ENCODE data around the gene CDKAL1. TPM values are rescaled to one million over a fixed set of nuclear protein-coding genes. Genes with fewer than 3 reads are reported as not detected.

The CDKAL1 gene
- total and polyA plus RNA-seq, 9 of the 15 experiments (the other 6 are each of a cell fraction or from before 2014, with no cell fraction given) = 11.2 to 36.3 (median 20.1) TPM

DNA sequence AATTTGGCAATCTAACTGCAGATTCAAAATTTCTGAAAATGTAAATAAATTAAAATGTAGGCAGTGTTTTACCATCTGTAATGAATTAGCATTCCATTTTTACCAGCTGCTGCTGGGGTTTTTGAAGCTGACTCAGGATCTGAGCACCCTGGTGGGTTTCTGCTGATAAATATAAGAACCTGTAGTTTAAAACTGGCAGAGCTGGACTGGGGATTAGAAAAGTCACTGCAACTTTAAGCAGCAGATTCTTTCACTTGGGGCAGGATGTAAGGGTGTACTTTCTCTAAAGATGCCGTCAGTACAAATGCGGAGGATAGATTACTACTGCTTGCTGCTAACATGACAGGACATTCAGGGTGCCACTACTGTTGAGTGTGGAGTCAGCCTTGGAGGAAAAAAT lies 341.8 kb downstream of the CDKAL1 start:
- ChIA-PET CTCF (ENCODE audit: low intra/inter-chr PET ratio) (no interaction called here), POLR2A (interaction anchor here (1.1 kb wide), 1 partner anchor 11 kb away, joined by 3 read pairs; no protein-coding TSS in a partner anchor)
- H3K27me3 ChIP-seq (ENCODE audit: control insufficient read depth in 2 of 2, insufficient read depth in 2 of 2, low read length in 2 of 2) = no peaks in the 10 kb centered on the region
- no peaks in the 10 kb centered on the region; a peak in 1 of 5 replicates for H3K4me1 ChIP-seq (replicated peaks in 1 of 2; ENCODE audit: control insufficient read depth in 2 of 2, insufficient read depth in 2 of 2, low read length in 2 of 2)
- no peak overlapping the region for H3K4me3 ChIP-seq
- BruUV-seq (replicated peaks) = no TSS peak
- H4K20me1 ChIP-seq (replicated peaks; ENCODE audit: control insufficient read depth, insufficient read depth, low read length) = no peaks in the 10 kb centered on the region
- ATAC-seq (no peak), DNase-seq (ENCODE audit: extremely low read depth in 1 of 4, low spot score in 3 of 4) (no peak), FAIRE-seq (no peak)
- in situ Hi-C loops (cut with MboI) = no loop called here
- H3K9me1 ChIP-seq (ENCODE audit: control insufficient read depth, insufficient read depth, low read length) = no peaks in the 10 kb centered on the region
- H3K9ac ChIP-seq (ENCODE audit: insufficient read depth in 1 of 2, low read depth in 2 of 2, low read length in 2 of 2) = no peak overlapping the region
- H2AFZ ChIP-seq (ENCODE audit: low read depth, low read length) = no peak overlapping the region
- H3K27ac ChIP-seq (ENCODE audit: extremely low read depth, low read depth, low read length) = no peak overlapping the region
- H3K36me3 ChIP-seq (ENCODE audit: control insufficient read depth, insufficient read depth, low read length) = no peaks in the 10 kb centered on the region; the same call in 2 of the 3 replicates
- no peaks in the 10 kb centered on the region for H3K9me3 ChIP-seq (replicated peaks; ENCODE audit: control insufficient read depth, insufficient read depth, low read depth, low read length)
- intact Hi-C loops (cut with micrococcal nuclease) = loop anchor here (10.0 kb wide), 1 partner anchor 719 kb away; the partner anchor contains the start of gene SOX4
- H3K4me2 ChIP-seq (ENCODE audit: insufficient read depth, low read length) = no peak overlapping the region
- H3K79me2 ChIP-seq (ENCODE audit: control insufficient read depth, insufficient read depth, low read length) = no peaks in the 10 kb centered on the region
- 59% methylated on average over 2 of the region's 2 CpGs for WGBS (ENCODE audit: insufficient coverage, low coverage, missing lambda C conversion rate)
- TF ChIP-seq NR4A1 (CRISPR knock-in tag; IDR thresholded peaks at IDR 0.05) = no peak
- TF ChIP-seq NR4A1 (tag; IDR thresholded peaks at IDR 0.05) = no peak
- no peak for TF ChIP-seq NCOA2 (IDR thresholded peaks at IDR 0.05; ENCODE audit: partially characterized antibody in 2 of 2)
- no peak for TF ChIP-seq ZNF280B (CRISPR knock-in tag; IDR thresholded peaks at IDR 0.05)
- TF ChIP-seq ZNF347 (CRISPR knock-in tag; IDR thresholded peaks at IDR 0.05; ENCODE audit: low read depth) = no peak
- no peak for TF ChIP-seq TBP (optimal IDR thresholded peaks at IDR 0.05; ENCODE audit: low read depth, low read length)
- no peak for TF ChIP-seq ZNF239 (CRISPR knock-in tag; IDR thresholded peaks at IDR 0.05)
- no peak for TF ChIP-seq SRSF3 (IDR thresholded peaks at IDR 0.05; ENCODE audit: insufficient read depth, low read length)
- TF ChIP-seq LARP7 (IDR thresholded peaks at IDR 0.05) = no peak
- no peak for TF ChIP-seq TRIM28 (IDR thresholded peaks at IDR 0.05)
- TF ChIP-seq ZNF436 (CRISPR knock-in tag; IDR thresholded peaks at IDR 0.05) = no peak
- no peak for TF ChIP-seq TCF7 (IDR thresholded peaks at IDR 0.05; ENCODE audit: borderline replicate concordance)
- TF ChIP-seq, protein P1, sequence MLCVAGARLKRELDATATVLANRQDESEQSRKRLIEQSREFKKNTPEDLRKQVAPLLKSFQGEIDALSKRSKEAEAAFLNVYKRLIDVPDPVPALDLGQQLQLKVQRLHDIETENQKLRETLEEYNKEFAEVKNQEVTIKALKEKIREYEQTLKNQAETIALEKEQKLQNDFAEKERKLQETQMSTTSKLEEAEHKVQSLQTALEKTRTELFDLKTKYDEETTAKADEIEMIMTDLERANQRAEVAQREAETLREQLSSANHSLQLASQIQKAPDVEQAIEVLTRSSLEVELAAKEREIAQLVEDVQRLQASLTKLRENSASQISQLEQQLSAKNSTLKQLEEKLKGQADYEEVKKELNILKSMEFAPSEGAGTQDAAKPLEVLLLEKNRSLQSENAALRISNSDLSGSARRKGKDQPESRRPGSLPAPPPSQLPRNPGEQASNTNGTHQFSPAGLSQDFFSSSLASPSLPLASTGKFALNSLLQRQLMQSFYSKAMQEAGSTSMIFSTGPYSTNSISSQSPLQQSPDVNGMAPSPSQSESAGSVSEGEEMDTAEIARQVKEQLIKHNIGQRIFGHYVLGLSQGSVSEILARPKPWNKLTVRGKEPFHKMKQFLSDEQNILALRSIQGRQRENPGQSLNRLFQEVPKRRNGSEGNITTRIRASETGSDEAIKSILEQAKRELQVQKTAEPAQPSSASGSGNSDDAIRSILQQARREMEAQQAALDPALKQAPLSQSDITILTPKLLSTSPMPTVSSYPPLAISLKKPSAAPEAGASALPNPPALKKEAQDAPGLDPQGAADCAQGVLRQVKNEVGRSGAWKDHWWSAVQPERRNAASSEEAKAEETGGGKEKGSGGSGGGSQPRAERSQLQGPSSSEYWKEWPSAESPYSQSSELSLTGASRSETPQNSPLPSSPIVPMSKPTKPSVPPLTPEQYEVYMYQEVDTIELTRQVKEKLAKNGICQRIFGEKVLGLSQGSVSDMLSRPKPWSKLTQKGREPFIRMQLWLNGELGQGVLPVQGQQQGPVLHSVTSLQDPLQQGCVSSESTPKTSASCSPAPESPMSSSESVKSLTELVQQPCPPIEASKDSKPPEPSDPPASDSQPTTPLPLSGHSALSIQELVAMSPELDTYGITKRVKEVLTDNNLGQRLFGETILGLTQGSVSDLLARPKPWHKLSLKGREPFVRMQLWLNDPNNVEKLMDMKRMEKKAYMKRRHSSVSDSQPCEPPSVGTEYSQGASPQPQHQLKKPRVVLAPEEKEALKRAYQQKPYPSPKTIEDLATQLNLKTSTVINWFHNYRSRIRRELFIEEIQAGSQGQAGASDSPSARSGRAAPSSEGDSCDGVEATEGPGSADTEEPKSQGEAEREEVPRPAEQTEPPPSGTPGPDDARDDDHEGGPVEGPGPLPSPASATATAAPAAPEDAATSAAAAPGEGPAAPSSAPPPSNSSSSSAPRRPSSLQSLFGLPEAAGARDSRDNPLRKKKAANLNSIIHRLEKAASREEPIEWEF (CRISPR knock-in tag; IDR thresholded peaks at IDR 0.05) = no peak
- no peak for TF ChIP-seq IFI16 (CRISPR knock-in tag; IDR thresholded peaks at IDR 0.05)
- no peak for TF ChIP-seq EP400 (IDR thresholded peaks at IDR 0.05)
- TF ChIP-seq RAD51 (IDR thresholded peaks at IDR 0.05; ENCODE audit: borderline replicate concordance, low read depth) = no peak
- no peak for TF ChIP-seq ZNF717 (CRISPR knock-in tag; IDR thresholded peaks at IDR 0.05)

All from K562 (cell line).